ENCODE measurements around the gene PPP2R5C. TPM values are rescaled to one million over a fixed set of nuclear protein-coding genes. Genes with fewer than 3 reads are reported as not detected.
"Not testable (repeated sequence)": the region's sequence is repeated elsewhere in the genome, so short reads cannot be mapped to it uniquely, and the experiment has no call there.

Gene PPP2R5C
- total RNA-seq, 1 donor from 2014 or later, result 55.3 TPM

- no peaks in the 10 kb centered on the region for H3K36me3 ChIP-seq (ENCODE audit: control insufficient read depth in 3 of 3, insufficient read depth in 3 of 3, low read length in 3 of 3)
- peaks cover 0 to 8% (median 3%) of the 10 kb centered on the region in 3 donors for H3K27me3 ChIP-seq (ENCODE audit: control insufficient read depth in 3 of 3, insufficient read depth in 3 of 3, low read length in 3 of 3)
- H3K27ac ChIP-seq (ENCODE audit: low read depth, low read length), result no peak overlapping the region
- H3K4me3 ChIP-seq (ENCODE audit: low read length in 3 of 3), result no peak overlapping the region
- no peak overlapping the region for H3K9ac ChIP-seq (ENCODE audit: low read depth in 1 of 3, low read length in 3 of 3)
- H3K9me3 ChIP-seq (ENCODE audit: control insufficient read depth in 3 of 3, low read length in 3 of 3), result no peaks in the 10 kb centered on the region
- peaks cover 0 to 6% (median 0%) of the 10 kb centered on the region in 3 donors for H3K4me1 ChIP-seq (ENCODE audit: control insufficient read depth in 3 of 3, insufficient read depth in 3 of 3, low read length in 3 of 3)
These were observed 34.6 kb upstream of the PPP2R5C start for GRCh38 chr14:101726954-101727302.

- Histone ChIP-seq H3K9me3 (ENCODE audit: control insufficient read depth in 3 of 3, low read length in 3 of 3) (no peaks in the 10 kb centered on the region), H3K4me3 (ENCODE audit: low read length in 3 of 3) (no peak overlapping the region), H3K9ac (ENCODE audit: low read depth in 1 of 3, low read length in 3 of 3) (no peak overlapping the region), H3K27me3 (ENCODE audit: control insufficient read depth in 3 of 3, insufficient read depth in 3 of 3, low read length in 3 of 3) (peaks cover 0 to 8% (median 3%) of the 10 kb centered on the region in 3 donors), H3K4me1 (ENCODE audit: control insufficient read depth in 3 of 3, insufficient read depth in 3 of 3, low read length in 3 of 3) (peaks cover 0 to 3% (median 0%) of the 10 kb centered on the region in 3 donors), H3K36me3 (ENCODE audit: control insufficient read depth in 3 of 3, insufficient read depth in 3 of 3, low read length in 3 of 3) (no peaks in the 10 kb centered on the region), H3K27ac (ENCODE audit: low read depth, low read length) (no peak overlapping the region)
These were observed 33.7 kb upstream of the PPP2R5C start for GRCh38 chr14:101727611-101728366.

DNA sequence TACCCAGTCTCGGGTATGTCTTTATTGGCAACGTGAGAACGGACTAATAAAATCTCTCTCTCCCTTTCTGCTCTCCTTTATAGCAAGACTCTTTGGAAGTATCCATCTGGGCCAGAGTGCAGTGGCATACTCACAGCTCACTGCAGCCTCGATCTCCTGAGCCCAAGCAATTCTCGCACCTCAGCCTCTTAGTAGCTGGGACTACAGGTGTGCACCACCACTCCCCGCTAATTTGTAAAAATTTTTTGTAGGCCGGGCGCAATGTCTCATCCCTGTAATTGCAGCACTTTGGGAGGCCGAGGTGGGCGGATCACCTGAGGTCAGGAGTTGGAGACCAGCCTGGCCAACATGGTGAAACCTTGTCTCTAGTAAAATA, 33.2 kb upstream of the PPP2R5C start:
- H3K27me3 ChIP-seq (ENCODE audit: control insufficient read depth in 3 of 3, insufficient read depth in 3 of 3, low read length in 3 of 3), result peaks cover 0 to 8% (median 3%) of the 10 kb centered on the region in 3 donors
- no peaks in the 10 kb centered on the region for H3K36me3 ChIP-seq (ENCODE audit: control insufficient read depth in 3 of 3, insufficient read depth in 3 of 3, low read length in 3 of 3)
- no peaks in the 10 kb centered on the region for H3K9me3 ChIP-seq (ENCODE audit: control insufficient read depth in 3 of 3, low read length in 3 of 3)
- peaks cover 0 to 3% (median 0%) of the 10 kb centered on the region in 3 donors for H3K4me1 ChIP-seq (ENCODE audit: control insufficient read depth in 3 of 3, insufficient read depth in 3 of 3, low read length in 3 of 3)
- H3K4me3 ChIP-seq (ENCODE audit: low read length in 3 of 3), result no peak overlapping the region
- H3K9ac ChIP-seq (ENCODE audit: low read depth in 1 of 3, low read length in 3 of 3), result no peak overlapping the region
- no peak overlapping the region for H3K27ac ChIP-seq (ENCODE audit: low read depth, low read length)

DNA sequence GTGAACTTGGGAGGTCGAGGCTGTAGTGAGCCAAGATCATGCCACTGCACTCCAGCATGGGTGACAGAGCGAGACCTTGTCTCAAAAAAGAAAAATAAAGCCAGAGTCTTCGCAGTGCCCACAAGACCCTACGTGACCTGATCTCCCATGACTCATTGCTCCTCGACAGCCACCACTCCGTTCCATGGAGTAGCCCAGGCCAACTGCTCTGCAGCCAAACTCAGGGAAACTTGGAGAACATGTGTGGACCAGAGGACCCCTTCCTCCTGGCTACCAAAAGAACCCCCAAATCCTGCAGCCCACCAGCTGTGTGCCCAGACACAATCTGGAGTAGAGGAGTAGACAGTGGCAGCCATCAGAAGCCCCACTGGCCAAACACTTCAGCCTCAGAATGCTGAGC, 32.1 kb upstream of the PPP2R5C start:
- Histone ChIP-seq H3K27me3 (ENCODE audit: control insufficient read depth in 3 of 3, insufficient read depth in 3 of 3, low read length in 3 of 3) (peaks cover 0 to 8% (median 3%) of the 10 kb centered on the region in 3 donors), H3K27ac (ENCODE audit: low read depth, low read length) (no peak overlapping the region), H3K4me3 (ENCODE audit: low read length in 3 of 3) (no peak overlapping the region), H3K9me3 (ENCODE audit: control insufficient read depth in 3 of 3, low read length in 3 of 3) (no peaks in the 10 kb centered on the region), H3K36me3 (ENCODE audit: control insufficient read depth in 3 of 3, insufficient read depth in 3 of 3, low read length in 3 of 3) (no peaks in the 10 kb centered on the region), H3K4me1 (ENCODE audit: control insufficient read depth in 3 of 3, insufficient read depth in 3 of 3, low read length in 3 of 3) (peaks cover 0 to 3% (median 0%) of the 10 kb centered on the region in 3 donors), H3K9ac (ENCODE audit: low read depth in 1 of 3, low read length in 3 of 3) (no peak overlapping the region)

GRCh38 chr14:101730157-101730556, 31.4 kb upstream of the PPP2R5C start:
- not testable (repeated sequence) for H3K27me3 ChIP-seq (ENCODE audit: control insufficient read depth in 3 of 3, insufficient read depth in 3 of 3, low read length in 3 of 3); H3K36me3 ChIP-seq (ENCODE audit: control insufficient read depth in 3 of 3, insufficient read depth in 3 of 3, low read length in 3 of 3); H3K27ac ChIP-seq (ENCODE audit: low read depth, low read length); H3K4me1 ChIP-seq (ENCODE audit: control insufficient read depth in 3 of 3, insufficient read depth in 3 of 3, low read length in 3 of 3); H3K9ac ChIP-seq (ENCODE audit: low read depth in 1 of 3, low read length in 3 of 3); H3K9me3 ChIP-seq (ENCODE audit: control insufficient read depth in 3 of 3, low read length in 3 of 3); H3K4me3 ChIP-seq (ENCODE audit: low read length in 3 of 3)

- peaks cover 0 to 8% (median 3%) of the 10 kb centered on the region in 3 donors for H3K27me3 ChIP-seq (ENCODE audit: control insufficient read depth in 3 of 3, insufficient read depth in 3 of 3, low read length in 3 of 3)
- no peak overlapping the region for H3K4me3 ChIP-seq (ENCODE audit: low read length in 3 of 3)
- no peak overlapping the region for H3K27ac ChIP-seq (ENCODE audit: low read depth, low read length)
- H3K9ac ChIP-seq (ENCODE audit: low read depth in 1 of 3, low read length in 3 of 3), result no peak overlapping the region
- H3K36me3 ChIP-seq (ENCODE audit: control insufficient read depth in 3 of 3, insufficient read depth in 3 of 3, low read length in 3 of 3), result no peaks in the 10 kb centered on the region
- no peaks in the 10 kb centered on the region for H3K9me3 ChIP-seq (ENCODE audit: control insufficient read depth in 3 of 3, low read length in 3 of 3)
- H3K4me1 ChIP-seq (ENCODE audit: control insufficient read depth in 3 of 3, insufficient read depth in 3 of 3, low read length in 3 of 3), result peaks cover 0 to 3% (median 0%) of the 10 kb centered on the region in 3 donors
These were observed 30.8 kb upstream of the PPP2R5C start for GRCh38 chr14:101730626-101731186.

DNA sequence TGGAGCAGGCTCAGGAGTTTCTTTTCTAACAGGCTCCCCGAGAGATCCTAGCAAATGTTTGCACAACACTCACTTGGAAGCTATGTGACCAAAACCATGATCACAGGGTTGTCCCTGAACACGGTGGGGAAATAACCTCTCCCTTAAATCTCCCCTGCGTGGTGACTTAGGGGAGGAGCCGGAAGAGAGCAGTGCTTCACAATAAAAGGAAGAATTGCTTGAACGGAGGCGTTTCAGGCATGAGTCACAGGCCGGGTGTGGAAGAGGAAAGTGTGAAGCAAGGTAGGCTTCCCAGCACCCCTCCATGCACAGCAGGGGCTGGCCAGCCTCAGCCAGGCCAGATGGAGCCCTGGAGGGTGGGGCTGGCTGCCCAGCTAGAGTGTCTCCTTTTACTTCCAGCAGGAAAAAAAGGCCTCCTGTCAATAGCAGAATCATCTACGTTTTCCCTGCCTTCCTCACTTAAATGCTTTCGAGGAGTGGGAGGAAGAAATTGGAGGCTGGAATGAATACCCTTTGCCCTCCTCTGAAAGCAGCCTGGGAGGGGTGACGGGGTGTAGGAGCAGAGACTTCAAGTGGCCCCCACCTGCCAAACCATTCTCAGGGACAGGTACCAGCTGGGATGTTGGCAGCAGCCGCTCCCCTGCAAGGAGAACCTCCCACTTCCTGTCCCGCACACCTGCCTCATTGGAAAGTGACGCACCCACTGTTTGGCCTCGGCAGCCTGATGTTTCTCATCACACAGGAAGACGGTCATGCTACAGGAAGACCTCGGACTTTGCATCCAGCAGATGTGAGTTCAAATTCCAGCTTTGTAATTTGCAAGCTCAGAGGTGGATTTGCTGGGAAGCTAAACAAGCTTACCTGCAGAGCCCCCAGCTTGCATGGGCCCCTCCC, 30.1 kb upstream of the PPP2R5C start:
- no peak overlapping the region for H3K4me3 ChIP-seq (ENCODE audit: low read length in 3 of 3)
- H3K4me1 ChIP-seq (ENCODE audit: control insufficient read depth in 3 of 3, insufficient read depth in 3 of 3, low read length in 3 of 3), result peaks cover 0 to 3% (median 0%) of the 10 kb centered on the region in 3 donors
- no peaks in the 10 kb centered on the region for H3K9me3 ChIP-seq (ENCODE audit: control insufficient read depth in 3 of 3, low read length in 3 of 3)
- no peak overlapping the region for H3K27ac ChIP-seq (ENCODE audit: low read depth, low read length)
- H3K36me3 ChIP-seq (ENCODE audit: control insufficient read depth in 3 of 3, insufficient read depth in 3 of 3, low read length in 3 of 3), result no peaks in the 10 kb centered on the region
- H3K27me3 ChIP-seq (ENCODE audit: control insufficient read depth in 3 of 3, insufficient read depth in 3 of 3, low read length in 3 of 3), result peaks cover 0 to 8% (median 3%) of the 10 kb centered on the region in 3 donors
- peak overlapping the region in 1 of 3 donors; percentile 14 for H3K9ac ChIP-seq (ENCODE audit: low read depth in 1 of 3, low read length in 3 of 3)

GRCh38 chr14:101732118-101732517, 29.4 kb upstream of the PPP2R5C start:
- H3K9ac ChIP-seq (ENCODE audit: low read depth in 1 of 3, low read length in 3 of 3), result no peak overlapping the region
- peaks cover 3 to 6% (median 3%) of the 10 kb centered on the region in 3 donors for H3K27me3 ChIP-seq (ENCODE audit: control insufficient read depth in 3 of 3, insufficient read depth in 3 of 3, low read length in 3 of 3)
- no peaks in the 10 kb centered on the region for H3K36me3 ChIP-seq (ENCODE audit: control insufficient read depth in 3 of 3, insufficient read depth in 3 of 3, low read length in 3 of 3)
- no peaks in the 10 kb centered on the region for H3K9me3 ChIP-seq (ENCODE audit: control insufficient read depth in 3 of 3, low read length in 3 of 3)
- peaks cover 0 to 3% (median 0%) of the 10 kb centered on the region in 3 donors for H3K4me1 ChIP-seq (ENCODE audit: control insufficient read depth in 3 of 3, insufficient read depth in 3 of 3, low read length in 3 of 3)
- H3K4me3 ChIP-seq (ENCODE audit: low read length in 3 of 3), result no peak overlapping the region
- H3K27ac ChIP-seq (ENCODE audit: low read depth, low read length), result no peak overlapping the region

DNA sequence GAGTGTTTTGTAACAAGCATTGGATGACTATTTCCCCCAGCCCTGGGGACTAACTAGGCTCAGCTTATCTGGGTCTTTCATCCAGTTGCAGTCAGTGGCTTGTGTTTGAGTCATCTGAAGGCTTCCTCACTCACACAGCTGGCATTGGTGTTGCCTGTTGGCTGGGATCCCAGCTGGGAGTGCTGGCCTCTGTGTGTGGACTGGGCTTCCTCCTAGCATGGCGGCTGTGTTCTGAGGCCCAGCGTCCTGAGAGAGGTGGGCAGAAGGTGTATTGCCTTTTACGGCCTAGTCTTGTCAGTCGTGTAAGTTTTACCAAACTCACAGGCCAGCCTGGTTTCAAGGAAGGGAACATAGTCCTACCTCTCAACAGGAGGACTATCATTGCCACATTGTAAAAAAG, 28.3 kb upstream of the PPP2R5C start:
- Histone ChIP-seq H3K4me1 (ENCODE audit: control insufficient read depth in 3 of 3, insufficient read depth in 3 of 3, low read length in 3 of 3) (peaks cover 0 to 3% (median 0%) of the 10 kb centered on the region in 3 donors), H3K9ac (ENCODE audit: low read depth in 1 of 3, low read length in 3 of 3) (no peak overlapping the region), H3K36me3 (ENCODE audit: control insufficient read depth in 3 of 3, insufficient read depth in 3 of 3, low read length in 3 of 3) (no peaks in the 10 kb centered on the region), H3K4me3 (ENCODE audit: low read length in 3 of 3) (no peak overlapping the region), H3K27me3 (ENCODE audit: control insufficient read depth in 3 of 3, insufficient read depth in 3 of 3, low read length in 3 of 3) (peaks cover 0 to 7% (median 7%) of the 10 kb centered on the region in 3 donors), H3K9me3 (ENCODE audit: control insufficient read depth in 3 of 3, low read length in 3 of 3) (no peaks in the 10 kb centered on the region), H3K27ac (ENCODE audit: low read depth, low read length) (no peak overlapping the region)
